SK-N-MC (cell line): ENCODE measurements around the gene PRKACB.

Experiments used
- EZH2 ChIP-seq: fragments of 200-600 bp; sonication (generic); IDR thresholded peaks from one replicate; pipeline ENCODE4 v1.6.1; 2017; ENCODE audit warnings: antibody characterized with exemption
- POLR2AphosphoS5 ChIP-seq: IDR thresholded peaks from 2 replicates; pipeline ENCODE4 v1.6.1; 2012; ENCODE audit warnings: mild to moderate bottlenecking, low read depth, low read length, borderline replicate concordance

GRCh38 chr1:84192681-84193080 lies 48.6 kb downstream of the PRKACB start:
- TF ChIP-seq EZH2 (no peak), POLR2AphosphoS5 (no peak)
